Stimulated activated CD8-positive, alpha-beta memory T cell treated with anti-CD3 and anti-CD28 coated beads, Interleukin-7, amount 100 ng/mL, for 24 hours (primary cell): ENCODE data around the gene SPG11.
"Not testable (repeated sequence)": the region's sequence is repeated elsewhere in the genome, so short reads cannot be mapped to it uniquely, and the experiment has no call there.

Experiments
- DNase-seq: peaks from one replicate; pipeline ENCODE4 v3.0.0-alpha.2; 2020; ENCODE audit warnings: low read depth

SPG11 gene

DNA sequence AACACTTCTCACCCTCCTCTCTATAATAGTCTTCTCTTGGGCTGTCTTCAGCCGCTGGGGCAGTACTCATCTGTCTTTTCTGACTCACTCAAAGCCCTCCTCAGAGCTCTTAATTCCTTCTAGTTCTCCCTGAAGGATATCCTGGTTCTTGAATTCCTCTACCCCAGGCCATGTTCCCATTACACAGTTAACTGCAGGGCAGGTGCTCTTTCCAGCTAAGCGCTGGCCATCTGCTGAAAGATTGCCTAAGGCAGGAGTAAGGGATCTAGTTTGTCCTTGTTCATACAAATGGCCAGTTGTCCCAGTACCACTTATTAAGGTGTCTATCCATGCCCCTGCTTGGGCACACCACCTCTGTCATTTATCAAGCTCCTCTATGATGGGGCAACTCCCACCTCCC, 10.2 kb upstream of the SPG11 start:
- no peak for DNase-seq

DNA sequence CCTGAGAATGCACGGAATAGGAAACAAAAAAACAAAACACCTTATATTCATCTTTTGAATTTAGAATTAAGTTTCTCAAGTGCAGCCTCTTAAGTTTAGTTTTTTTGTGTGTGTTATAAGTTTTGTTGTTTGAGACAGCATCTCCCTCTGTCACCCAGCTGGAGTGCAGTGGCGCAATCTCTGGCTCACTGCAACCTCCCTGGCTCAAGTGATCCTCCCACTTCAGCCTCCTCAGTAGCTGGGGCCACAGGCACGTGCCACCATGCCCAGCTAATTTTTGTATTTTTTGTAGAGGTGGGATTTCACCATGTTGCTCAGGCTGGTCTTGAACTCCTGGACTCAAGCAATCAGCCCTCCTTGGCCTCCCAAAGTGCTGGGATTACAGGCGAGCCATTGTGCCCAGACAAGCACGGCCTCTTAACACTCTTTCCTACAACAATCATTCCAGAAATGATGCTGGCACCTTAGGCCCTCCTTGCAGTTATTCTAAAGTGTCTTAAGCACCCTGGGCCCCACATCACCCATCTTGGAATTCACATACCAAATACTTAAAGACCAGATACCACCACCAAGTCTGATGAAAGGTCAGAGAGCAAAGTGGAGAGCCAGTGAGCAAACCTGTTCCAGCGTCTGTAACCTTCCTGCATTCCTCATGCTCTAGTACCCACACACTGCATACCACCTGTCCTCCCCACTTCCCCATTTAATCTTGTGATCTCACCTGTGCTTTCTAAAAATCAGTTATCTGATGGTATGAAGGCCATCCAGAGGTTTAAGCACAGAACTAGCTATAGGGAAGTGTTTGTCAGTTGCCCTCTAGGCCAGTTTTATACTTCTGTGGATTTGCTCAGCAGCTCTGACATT, 6.9 kb upstream of the SPG11 start:
- no peak for DNase-seq

DNA sequence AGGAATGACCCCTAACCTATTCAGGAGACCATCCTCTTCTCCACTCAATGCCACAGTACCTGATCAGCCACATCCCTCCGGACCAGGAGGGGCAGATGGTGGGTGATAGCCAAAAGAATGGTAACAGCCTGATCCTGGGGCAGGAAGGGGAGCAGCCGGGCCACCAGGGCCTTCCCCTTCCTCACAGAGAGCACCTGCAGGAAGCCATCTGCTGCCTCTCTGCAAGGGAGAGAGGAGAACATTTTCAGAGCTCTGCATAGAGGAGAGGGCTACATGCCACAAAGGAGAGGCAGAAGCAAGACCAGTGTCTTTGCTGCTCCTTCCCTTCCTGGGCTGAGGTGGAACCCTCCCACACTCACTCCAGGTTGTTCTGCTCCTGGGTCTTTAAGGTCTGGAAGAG, 5.5 kb upstream of the SPG11 start:
- DNase-seq, result no peak

- no peak for DNase-seq
These were observed 3.5 kb upstream of the SPG11 start for GRCh38 chr15:44667039-44667360.

DNA sequence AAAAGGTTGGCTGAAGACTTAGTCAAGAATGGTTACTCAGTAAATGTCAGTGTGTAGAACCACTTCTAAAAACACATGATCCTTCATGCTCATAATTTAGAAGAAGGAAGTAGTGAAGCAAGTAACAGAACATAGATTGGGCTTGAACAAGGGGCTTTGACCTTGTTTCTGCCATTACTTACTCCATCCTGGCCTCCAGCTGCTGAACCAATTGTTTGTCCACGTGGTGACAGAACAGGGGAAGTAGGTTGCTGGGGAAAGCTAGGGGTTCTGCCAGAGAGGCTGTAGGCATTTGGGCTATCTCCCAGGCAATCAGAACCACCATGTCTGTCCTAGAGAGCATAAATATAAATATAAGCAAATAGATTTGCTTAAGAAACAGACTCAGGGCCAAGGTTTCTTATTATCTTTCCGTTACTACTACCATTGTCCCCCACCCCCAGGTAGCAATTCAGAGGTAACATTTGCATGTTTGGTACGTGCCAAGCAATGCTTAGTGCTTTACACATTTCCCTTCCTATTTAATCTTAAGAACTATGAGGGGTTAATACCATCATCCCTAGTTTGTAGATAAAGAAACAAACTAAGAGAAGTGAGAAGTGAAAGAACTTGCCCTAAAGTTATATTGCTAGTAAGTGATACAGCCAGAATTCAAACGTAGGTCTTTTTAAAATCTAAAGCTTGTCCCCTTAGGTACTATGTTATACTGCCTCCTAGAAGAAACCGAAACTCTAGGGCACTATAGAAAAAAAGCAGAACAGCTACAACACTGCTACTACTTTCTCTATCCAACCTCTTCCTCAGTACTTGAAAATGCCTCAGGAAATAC, 3.0 kb upstream of the SPG11 start:
- DNase-seq, result no peak

GRCh38 chr15:44662478-44663409, 718 bp downstream of the SPG11 start:
- DNase-seq, result peak; percentile 47

GRCh38 chr15:44661576-44661975, 1.9 kb downstream of the SPG11 start:
- no peak for DNase-seq

DNA sequence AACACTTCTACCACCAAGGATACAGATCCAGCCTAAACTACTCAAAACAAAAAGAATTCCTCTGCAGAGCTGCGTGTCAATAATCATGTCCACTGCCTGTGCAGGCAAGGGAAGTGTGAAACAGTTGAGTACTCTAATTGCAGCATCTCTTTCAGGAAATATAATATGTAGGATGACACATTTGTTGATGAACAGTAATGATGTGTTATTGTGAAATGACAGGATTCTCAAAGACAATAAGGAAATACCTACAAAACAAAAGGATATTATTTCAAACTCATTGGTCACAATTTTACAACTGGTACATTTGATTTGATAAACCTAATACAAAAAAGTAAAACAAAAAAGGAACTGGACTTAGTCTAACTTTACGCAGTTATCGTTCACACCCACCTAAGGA, 4.4 kb downstream of the SPG11 start:
- no peak for DNase-seq

DNA sequence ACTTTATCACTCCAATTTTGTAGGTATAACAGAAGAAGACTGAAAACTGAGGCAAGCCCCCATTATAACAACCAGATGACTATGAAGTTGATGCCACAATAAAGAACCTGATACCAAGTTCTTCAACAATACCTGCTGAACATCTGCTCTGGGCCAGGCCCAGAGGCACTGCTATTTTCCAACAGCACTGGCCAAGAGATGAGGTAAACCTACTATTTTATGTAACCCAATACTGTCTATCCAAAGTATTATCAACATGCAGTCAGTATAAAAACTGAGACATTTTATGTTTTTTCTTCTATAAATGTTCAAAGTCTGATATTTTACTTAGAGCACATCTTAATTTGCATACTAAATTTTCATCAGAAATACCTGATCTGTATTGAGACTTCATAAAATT, 6.1 kb downstream of the SPG11 start:
- DNase-seq, result no peak

DNA sequence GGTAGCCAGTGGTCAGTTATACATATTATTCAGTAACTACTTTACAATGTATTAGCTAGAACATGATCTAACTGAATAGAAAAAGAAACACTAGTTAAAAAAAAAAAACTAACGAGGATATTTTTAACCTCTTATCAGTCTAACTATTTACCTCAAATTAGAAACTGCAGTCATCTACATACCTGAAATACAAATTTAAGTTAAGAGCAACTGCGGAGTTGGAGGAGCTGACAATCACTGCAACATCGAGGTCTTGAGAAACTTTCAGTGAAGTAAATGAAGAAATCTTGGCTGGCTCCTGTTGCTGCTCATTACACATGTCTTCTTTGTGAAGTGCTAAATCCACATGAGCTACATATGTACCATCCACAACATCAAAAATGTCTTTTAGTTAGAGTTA, 6.5 kb downstream of the SPG11 start:
- DNase-seq, result no peak

DNA sequence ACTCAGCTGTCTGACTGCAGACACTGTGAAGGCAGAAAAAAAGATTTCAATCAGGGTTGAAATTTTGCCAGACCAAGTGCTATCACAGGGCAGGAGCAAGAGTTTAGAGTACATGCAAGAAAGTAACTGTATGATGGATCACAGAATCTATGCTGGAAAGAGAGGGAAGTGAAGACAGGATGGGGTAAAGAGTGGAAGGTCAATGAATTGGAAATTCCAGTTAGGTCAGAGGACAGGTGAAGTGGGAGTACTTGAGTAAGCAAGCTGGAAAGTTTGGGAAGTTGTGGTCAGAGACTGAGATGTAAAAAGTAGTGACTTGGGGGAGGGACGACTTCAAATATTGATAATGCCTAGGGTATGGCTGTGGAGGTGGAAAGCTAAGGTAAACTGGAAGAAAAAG, 7.2 kb downstream of the SPG11 start:
- DNase-seq, result no peak

DNA sequence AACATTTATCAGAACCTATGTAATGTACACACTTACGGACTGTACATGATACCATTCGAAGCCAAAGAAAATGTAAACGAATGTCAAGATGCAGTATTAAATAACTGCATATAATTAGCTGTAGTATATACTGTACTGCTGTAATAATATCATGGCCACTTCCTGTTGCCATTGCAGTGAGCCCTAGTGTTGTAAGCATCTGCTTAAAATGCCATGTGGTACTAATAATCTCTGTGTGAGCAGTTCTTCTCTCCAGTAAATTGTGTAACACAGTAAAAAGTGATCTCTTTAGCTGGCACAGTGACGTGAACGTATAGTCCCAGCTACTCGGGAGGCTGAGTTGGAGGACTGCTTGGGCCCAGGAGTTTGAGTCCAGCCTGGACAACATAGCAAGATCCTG, 8.6 kb downstream of the SPG11 start:
- DNase-seq, result no peak

DNA sequence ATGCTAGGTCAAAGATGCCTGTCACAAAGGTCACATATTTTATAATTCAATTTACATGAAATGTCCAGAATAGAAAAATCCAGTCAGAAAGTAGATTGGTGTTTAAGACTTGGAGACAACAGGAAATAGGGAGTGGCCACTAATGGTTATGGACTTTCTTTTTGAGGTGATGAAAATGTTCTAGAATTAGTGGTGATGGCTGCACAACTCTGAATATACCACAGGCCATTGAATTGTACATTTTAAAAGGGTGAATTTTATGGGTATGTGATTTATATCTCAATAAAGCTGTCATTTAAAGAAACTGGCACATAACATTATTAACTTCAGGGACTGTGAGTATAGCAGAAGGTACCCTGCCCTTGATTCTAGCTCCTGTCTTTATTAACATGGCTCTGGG, 15.8 kb downstream of the SPG11 start:
- no peak for DNase-seq

GRCh38 chr15:44647036-44647435, 16.4 kb downstream of the SPG11 start:
- DNase-seq, result no peak

DNA sequence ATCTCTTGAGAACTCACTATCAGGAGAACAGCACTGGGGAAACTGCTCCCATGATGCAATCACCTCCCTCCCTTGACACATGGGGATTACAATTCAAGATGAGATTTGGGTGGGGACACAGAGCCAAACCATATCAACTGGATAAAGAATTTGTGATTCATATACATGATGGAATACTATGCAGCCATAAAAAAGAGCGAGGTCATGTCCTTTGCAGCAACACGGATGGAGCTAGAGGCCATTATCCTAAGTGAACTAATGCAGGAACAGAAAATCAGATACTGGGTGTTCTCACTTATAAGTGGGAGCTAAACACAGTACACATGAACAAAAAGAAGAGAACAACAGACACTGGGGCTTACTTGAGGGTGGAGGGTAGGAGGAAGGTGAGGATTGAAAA, 17.0 kb downstream of the SPG11 start:
- DNase-seq, result no peak

DNA sequence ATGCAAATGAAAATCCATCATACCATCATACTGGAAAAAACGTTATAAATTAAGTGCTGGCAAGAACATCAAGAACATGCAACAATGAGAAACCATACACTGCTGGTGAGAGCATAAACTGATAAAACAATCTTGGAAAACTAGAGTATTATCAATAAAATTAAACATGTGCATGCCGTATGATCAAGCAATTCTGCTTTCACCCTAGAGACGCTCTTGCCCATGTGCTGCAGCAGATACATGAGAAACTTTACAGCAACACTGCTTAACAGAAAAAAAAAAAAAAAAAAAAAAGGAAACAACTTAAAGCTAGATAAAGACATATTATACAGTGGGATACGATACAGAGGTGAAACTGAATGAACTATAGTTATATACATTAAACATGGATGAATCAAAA, 21.8 kb downstream of the SPG11 start:
- DNase-seq, result no peak

DNA sequence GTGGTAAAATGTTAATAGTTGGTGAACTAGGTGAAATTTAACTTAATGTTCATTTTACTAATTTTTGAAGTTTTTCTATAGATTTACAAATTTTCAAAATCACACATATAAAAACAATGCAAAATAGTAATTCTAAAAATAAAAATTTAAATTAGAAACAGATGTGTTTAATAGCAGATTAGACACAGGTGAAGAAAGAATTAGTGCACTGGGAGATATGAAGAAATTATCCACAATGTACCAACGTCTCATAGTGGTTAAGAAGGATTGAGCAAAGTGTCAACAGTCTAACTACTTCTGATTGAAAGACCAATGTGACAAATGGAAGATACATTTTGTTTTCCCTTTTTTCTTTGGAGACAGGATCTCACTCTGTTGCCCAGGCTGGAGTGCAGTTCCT, 26.5 kb downstream of the SPG11 start:
- DNase-seq, result no peak

GRCh38 chr15:44633603-44634002, 29.9 kb downstream of the SPG11 start:
- no peak for DNase-seq

- DNase-seq, result not testable (repeated sequence)
These were observed 38.2 kb downstream of the SPG11 start for GRCh38 chr15:44625286-44625685.

DNA sequence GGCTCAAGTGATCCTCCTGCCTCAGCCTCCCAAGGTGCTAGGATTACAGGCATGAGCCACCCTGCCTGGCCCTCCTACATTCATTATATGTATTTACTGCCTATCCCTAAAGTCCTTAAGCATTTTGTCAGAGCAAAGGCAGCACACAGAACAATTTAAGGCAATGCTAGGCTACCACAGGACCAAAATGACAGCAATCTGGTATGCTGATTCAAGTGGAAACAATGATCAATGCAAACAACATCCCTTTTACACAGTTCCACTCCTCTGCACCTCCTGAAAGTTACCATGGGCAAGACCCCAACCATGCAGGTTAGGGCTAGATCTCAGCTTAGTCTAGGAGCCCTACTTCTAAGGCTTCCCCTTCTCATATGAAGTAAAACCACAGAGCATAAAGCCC, 40.3 kb downstream of the SPG11 start:
- DNase-seq, result no peak

GRCh38 chr15:44620081-44620480, 43.4 kb downstream of the SPG11 start:
- no peak for DNase-seq

GRCh38 chr15:44616974-44617373, 46.5 kb downstream of the SPG11 start:
- DNase-seq, result no peak
